Measurements from ENCODE around the gene TROAP.

GRCh38 chr12:49330032-49330619, 7.1 kb downstream of the TROAP start:
- TF ChIP-seq CTCF (IDR thresholded peaks at IDR 0.05; ENCODE audit: low read depth, low read length) (no peak), POLR2A (IDR thresholded peaks at IDR 0.05; ENCODE audit: extremely low read depth, insufficient read length) (no peak)

All from NB4 (cell line).